GM12891 (cell line): Measurements from ENCODE around the gene CTDP1.

Experiments
- PAX5 ChIP-seq: IDR thresholded peaks from 2 replicates; pipeline ENCODE4 v1.6.1; 2011; ENCODE audit warnings: low read length, moderate library complexity, mild to moderate bottlenecking; ENCODE audit not compliant: insufficient read depth, severe bottlenecking
- POLR2A ChIP-seq: IDR thresholded peaks from 2 replicates; pipeline ENCODE4 v1.6.1; 2011; ENCODE audit warnings: low read depth, low read length, control low read depth
- POLR2AphosphoS5 ChIP-seq: IDR thresholded peaks from 2 replicates; pipeline ENCODE4 v1.6.1; 2011; ENCODE audit warnings: low read depth, low read length, control low read depth
- POU2F2 ChIP-seq: IDR thresholded peaks from 2 replicates; pipeline ENCODE4 v1.6.1; 2011; ENCODE audit warnings: low read depth, mild to moderate bottlenecking, control low read depth, low read length, moderate library complexity
- SPI1 ChIP-seq: IDR thresholded peaks from 2 replicates; pipeline ENCODE4 v1.6.1; 2011; ENCODE audit warnings: low read depth, low read length, control low read depth
- TAF1 ChIP-seq: IDR thresholded peaks from 2 replicates; pipeline ENCODE4 v1.6.1; 2011; ENCODE audit warnings: low read depth, low read length, control low read depth

GRCh38 chr18:79741362-79741700 lies 61.7 kb downstream of the CTDP1 start:
- TF ChIP-seq POLR2A (no peak), SPI1 (no peak), PAX5 (no peak), POLR2AphosphoS5 (no peak), TAF1 (no peak), POU2F2 (no peak)
